HL-60/S4 treated with phorbol 12-myristate 13-acetate at 8.2 ng/mL for 4 days and 3 days (cell line): ENCODE measurements around the gene PLCG1.
"Not testable (repeated sequence)": the region's sequence is repeated elsewhere in the genome, so short reads cannot be mapped to it uniquely, and the experiment has no call there.

Experiments
- in situ Hi-C: fragments of 300-500 bp; cut with MboI; formaldehyde crosslinking; loops from 2 replicates; pipeline ENCODE4 v1.15.0; 2022; ENCODE audit warnings: low sequenced_read_pairs

PLCG1 gene

DNA sequence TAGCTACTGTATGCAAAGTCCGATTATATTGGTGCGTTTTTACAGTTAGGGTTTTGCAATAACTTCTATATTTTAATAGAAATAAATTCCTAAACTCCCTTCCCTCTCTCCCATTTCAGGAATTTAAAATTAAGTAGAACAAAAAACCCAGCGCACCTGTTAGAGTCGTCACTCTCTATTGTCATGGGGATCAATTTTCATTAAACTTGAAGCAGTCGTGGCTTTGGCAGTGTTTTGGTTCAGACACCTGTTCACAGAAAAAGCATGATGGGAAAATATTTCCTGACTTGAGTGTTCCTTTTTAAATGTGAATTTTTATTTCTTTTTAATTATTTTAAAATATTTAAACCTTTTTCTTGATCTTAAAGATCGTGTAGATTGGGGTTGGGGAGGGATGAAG lies 13.7 kb upstream of the PLCG1 start:
- in situ Hi-C loops: no loop called here

DNA sequence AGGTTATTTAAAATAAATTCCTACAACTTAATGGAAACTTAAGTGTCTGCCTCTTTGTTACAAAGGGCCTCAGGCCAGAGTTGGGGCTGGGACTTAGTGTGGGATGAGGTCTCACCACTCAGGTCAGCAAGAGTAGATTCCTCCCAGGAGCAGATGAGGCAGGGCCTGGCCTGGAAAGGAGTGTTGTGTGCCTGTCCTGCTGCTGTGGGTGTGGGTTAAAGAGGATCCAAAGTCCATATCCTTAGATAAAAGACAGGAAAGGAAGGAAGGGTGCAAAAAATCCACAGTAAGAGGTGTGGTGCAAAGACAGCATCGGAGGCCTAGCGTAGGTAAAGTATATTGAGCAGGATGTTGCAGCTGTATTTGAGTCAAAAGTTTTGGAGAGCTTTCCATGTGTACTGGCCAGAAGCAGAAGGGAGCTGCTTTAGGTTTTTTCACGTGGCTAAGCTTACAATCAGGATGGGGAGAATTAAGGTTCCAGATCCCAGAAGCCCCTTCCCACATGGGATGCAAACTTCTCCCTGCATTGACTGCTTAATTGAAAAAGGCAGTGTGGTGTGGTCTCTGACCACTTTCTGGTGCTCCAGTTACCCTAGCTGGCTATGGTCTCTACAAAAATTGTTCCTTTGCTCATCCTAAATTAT lies 12.8 kb upstream of the PLCG1 start:
- in situ Hi-C loops: no loop called here

DNA sequence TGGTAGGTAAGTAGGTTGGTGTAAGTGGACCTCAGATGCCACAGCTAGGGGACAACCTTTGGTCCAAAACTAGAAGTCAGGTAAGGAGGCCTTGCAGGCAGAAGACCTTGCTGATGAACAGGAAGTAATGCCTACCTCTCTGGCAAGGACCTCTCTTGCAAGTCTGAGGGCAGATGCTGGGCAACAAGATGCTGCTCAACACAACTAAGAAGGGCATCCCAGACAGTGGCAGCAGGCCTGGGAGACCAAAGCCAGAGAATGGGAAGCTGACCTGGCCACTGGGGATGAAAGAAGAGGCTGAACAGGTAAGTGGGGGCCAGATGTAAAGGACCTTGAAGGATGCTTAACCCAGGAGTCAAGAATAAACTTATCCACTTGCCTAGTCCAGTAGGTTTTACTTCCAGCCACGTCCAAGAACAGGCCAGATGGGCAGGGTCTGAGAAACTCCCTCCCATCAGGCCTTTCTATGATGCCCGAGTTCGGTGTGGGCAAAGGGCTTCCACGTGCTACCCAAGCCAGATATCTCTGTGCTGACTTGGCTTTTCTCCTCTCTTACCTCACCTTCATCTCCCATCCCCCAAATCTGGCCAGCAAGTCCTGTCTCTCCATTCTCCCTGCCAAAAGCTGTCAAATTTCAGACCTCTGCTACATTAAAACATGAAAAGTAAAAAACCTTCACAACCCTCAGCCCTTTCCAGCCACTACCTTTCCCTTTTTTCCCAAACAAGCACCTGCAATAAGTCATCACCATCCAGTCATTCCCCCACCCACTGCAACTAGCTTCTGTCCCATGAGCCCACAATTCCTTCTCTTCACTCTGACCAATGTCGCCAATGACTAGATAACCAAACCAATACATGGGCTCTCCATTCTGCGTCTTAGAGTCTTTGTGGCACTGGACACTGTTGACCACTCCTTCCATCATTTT lies 11.5 kb upstream of the PLCG1 start:
- in situ Hi-C loops: no loop called here

GRCh38 chr20:41126719-41127118 lies 10.6 kb upstream of the PLCG1 start:
- in situ Hi-C loops: no loop called here

GRCh38 chr20:41128317-41128716 lies 9.0 kb upstream of the PLCG1 start:
- in situ Hi-C loops: not testable (repeated sequence)

- in situ Hi-C loops: no loop called here
Measured at GRCh38 chr20:41131594-41132387, 5.6 kb upstream of the PLCG1 start.

DNA sequence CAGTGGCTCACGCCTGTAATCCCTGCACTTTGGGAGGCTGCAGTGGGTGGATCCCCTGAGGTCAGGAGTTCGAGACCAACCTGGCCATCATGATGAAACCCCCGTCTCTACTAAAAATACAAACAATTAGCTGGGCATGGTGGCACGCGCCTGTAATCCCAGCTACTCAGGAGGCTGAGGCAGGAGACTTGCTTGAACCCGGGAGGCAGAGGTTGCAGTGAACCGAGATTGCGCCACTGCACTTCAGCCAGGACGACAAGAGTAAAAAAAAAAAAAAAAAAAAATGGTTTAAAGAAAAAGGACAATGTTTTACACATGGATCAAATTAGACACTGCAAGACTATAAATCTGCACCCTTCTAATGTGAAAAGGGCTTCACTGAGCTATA lies 5.0 kb upstream of the PLCG1 start:
- in situ Hi-C loops: not testable (repeated sequence)

- in situ Hi-C loops: no loop called here
Measured at GRCh38 chr20:41133709-41134361, 3.5 kb upstream of the PLCG1 start.

DNA sequence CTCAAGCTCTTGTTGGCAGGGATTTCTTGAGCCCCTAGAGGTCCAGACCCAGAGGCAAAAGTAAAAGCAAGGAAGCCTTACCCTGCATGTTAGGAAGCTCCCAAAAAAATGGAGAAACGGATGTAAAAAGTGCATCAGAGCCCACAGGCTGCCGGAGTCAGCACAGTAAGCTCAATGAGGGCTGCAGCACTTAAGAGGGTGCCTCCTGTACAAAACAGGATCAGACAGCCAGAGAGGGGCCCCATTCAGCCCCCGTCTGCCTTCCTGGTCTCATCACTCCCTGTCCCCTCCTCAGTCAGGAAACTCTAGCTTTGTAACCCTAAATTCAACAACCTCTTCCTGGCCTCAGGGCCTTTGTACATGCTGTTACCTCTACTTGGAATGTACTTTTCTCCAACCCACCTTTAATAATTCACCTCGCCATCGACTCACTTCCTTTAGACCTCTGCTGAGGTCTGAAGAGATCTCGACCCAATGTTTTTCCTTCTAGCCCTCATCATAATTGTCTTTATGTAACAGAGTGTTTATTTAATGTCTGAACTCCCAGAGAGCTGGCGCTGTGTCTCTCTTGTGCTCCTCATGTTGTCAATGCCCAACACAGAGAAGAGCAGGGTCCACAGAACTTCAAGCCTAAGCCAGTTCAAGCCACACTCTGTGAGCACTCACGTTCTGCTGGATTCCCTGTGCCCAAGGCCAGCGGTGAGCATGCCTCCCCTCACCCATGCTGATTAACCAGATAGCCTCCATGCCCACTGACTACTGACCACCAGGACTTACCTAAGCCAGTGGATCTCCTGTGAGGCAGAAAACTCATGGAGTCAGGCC lies 2.8 kb upstream of the PLCG1 start:
- in situ Hi-C loops: no loop called here

DNA sequence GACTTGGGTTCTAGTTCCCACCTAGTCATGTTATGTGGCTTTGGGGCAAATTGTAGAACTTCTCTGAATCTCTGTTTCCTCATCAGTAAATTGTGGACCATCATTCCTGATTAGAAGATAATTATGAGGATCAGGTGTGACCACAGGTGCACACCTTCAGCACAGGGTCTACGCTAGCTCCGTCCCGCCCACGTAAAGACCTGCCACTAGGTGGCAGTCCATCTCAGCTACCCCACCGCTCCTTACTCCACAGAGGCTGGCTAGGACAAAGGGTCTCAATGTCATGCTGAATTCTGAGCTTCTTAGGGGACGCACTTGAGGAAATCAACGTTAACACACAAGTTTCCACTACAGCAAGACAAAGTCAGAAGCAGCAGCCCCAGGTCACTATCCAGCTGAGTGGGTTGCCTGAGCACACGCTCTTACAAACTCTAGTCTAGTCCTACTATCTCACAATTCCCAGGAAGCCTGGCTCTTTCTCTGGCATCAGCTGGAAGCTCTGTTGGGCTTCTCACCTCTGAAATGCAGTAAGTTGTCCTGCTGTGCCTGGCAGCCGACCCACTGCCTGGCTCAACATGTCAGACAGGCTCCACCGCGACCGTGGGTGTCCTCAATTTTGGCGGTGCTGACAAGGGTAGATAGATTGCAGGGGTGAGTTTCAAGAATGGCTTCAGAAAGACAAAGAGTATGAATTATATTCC lies 2.0 kb upstream of the PLCG1 start:
- in situ Hi-C loops: no loop called here

- in situ Hi-C loops: no loop called here
Measured at GRCh38 chr20:41135888-41136679, 1.3 kb upstream of the PLCG1 start.

DNA sequence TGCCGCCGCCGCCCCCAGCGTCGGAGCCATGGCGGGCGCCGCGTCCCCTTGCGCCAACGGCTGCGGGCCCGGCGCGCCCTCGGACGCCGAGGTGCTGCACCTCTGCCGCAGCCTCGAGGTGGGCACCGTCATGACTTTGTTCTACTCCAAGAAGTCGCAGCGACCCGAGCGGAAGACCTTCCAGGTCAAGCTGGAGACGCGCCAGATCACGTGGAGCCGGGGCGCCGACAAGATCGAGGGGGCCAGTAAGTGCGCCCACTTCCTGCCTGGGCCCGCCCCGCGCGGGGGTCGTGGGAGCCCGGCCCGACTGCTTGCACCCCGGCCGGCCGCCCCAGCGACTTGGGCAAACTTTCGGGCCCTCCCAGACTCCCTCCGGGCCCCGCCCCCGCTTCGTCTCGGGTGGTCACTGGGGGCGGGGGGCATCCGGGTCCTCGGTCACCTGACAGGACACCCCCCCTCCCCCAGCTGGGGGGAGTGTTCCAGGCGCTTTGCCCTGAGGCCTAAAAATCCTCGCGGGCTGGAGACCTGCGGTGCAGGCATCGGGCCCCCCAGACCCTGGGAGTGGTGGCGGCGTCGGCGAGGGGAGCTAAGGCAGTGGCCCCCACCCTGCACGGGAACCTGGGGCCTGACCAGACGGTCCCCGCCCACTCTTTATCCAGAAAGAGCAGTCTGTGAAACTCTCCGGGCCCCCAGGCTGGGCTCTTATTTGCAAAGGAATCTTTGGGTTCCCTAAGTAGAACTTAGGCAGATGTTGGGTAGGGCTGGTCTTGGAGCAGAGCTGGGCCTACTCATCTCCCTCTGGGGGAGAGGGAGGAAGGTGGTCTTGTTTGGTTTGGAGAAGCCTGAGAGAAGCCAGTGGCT lies 501 bp downstream of the PLCG1 start:
- in situ Hi-C loops: no loop called here

GRCh38 chr20:41138475-41139226 lies 1.3 kb downstream of the PLCG1 start:
- in situ Hi-C loops: no loop called here

GRCh38 chr20:41139227-41140093 lies 2.1 kb downstream of the PLCG1 start:
- in situ Hi-C loops: no loop called here

- in situ Hi-C loops: no loop called here
Measured at GRCh38 chr20:41140226-41141133, 3.1 kb downstream of the PLCG1 start.
